Sigmoid colon (tissue), 4 donors: ENCODE data around the gene ELP4.

Source experiments
- EP300 ChIP-seq, 4 donors: sonication (generic); formaldehyde crosslinking; IDR thresholded peaks; one replicate each; pipeline ENCODE4 v1.6.1; 2017; ENCODE audit warnings: antibody characterized with exemption in 4 of 4
- TF ChIP-seq, protein P1 (sequence below), 4 experiments: fragments of 450-650 bp in 3 of 4; fragments of 200-600 bp in 1 of 4; IDR thresholded peaks; one replicate each; pipeline ENCODE4 v1.5.1; 2016 to 2019; ENCODE audit warnings: antibody characterized with exemption in 4 of 4, mild to moderate bottlenecking in 3 of 4, moderate library complexity in 2 of 4

DNA sequence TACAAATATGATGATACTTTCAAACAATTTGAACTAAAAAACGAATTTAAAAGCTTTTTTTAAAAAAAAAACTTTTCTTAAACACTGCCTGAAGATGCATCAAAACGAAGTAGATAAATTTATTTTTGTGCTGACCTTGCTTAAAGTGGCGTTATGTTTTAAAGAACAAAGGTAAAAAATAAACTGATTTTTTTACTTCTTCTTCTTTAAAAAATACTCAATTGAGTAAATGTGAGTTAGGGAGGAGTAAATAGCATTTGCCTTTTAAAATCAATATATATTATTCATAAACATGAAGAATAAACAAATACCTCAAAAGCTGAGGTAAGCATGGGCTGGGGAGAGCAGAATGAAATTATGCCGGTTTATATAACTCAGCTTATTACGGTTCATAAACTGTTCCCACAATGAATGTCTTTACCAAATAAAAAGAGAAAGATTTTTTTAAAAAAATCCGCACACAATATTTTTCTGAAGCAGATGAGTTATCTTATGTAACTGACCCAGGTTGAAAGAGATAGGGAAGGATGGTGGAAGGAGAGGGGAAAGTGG, 292.5 kb downstream of the ELP4 start:
- TF ChIP-seq, protein P1, sequence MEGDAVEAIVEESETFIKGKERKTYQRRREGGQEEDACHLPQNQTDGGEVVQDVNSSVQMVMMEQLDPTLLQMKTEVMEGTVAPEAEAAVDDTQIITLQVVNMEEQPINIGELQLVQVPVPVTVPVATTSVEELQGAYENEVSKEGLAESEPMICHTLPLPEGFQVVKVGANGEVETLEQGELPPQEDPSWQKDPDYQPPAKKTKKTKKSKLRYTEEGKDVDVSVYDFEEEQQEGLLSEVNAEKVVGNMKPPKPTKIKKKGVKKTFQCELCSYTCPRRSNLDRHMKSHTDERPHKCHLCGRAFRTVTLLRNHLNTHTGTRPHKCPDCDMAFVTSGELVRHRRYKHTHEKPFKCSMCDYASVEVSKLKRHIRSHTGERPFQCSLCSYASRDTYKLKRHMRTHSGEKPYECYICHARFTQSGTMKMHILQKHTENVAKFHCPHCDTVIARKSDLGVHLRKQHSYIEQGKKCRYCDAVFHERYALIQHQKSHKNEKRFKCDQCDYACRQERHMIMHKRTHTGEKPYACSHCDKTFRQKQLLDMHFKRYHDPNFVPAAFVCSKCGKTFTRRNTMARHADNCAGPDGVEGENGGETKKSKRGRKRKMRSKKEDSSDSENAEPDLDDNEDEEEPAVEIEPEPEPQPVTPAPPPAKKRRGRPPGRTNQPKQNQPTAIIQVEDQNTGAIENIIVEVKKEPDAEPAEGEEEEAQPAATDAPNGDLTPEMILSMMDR (IDR thresholded peaks at IDR 0.05): no peak
- no peak for TF ChIP-seq EP300 (IDR thresholded peaks at IDR 0.05)
